HPDE6-E6E7 (cell line): ENCODE measurements around the gene DMRTB1.
"Not testable (repeated sequence)": the region's sequence is repeated elsewhere in the genome, so short reads cannot be mapped to it uniquely, and the experiment has no call there.

ENCODE experiments used
- DNase-seq: peaks from one replicate; pipeline ENCODE4 v3.0.0; 2011; ENCODE audit warnings: missing footprints; ENCODE audit errors: extremely low spot score

Gene DMRTB1

GRCh38 chr1:53459321-53460175 lies at the start of gene DMRTB1:
DMRTB1 (plus strand) TSS chr1:53459399; CDS start chr1:53459454, 55 bp downstream.
- no peak for DNase-seq

DNA sequence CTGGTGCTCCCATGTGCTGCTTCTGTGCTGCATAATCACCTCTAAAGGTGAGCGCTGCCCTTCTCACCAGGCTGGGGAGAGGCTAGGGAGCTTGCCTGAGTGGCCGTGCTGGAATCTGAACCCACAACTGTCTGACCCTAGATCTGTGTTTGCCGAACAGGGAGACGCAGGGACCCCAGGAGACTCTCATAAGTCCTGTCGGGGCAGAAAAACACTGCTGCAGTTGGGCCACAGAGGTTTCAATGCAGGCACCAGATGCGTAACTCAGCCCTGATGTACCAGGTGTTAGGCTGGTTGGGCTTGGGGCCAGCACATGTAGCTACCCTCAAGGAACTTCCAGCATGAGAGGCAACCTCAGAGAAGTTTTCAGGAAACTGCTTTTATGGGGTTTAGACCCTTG lies 49.5 kb upstream of the DMRTB1 start:
- no peak for DNase-seq

- DNase-seq = no peak
These were observed 49.1 kb upstream of the DMRTB1 start for GRCh38 chr1:53410100-53410541.

DNA sequence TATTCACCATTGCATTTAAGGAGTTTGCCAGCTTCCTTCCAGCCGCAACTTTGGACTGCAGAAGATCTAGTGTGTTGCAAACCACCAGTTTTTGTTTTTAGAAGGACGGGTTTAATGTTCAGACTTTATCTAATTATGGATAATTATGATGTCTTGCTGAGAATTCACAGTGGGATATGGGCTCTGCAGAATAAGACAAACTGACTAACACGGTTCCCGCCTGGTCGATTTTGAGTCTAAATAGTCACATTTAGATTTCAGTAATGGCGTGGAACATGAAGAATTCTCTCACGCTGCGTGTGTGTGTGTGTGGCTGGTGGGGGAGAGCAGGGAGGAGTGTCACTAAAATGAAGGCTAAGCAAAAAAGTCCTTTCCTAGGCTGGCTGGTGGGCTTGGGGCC lies 48.5 kb upstream of the DMRTB1 start:
- no peak for DNase-seq

GRCh38 chr1:53411541-53412152 lies 47.6 kb upstream of the DMRTB1 start:
- DNase-seq = no peak

DNA sequence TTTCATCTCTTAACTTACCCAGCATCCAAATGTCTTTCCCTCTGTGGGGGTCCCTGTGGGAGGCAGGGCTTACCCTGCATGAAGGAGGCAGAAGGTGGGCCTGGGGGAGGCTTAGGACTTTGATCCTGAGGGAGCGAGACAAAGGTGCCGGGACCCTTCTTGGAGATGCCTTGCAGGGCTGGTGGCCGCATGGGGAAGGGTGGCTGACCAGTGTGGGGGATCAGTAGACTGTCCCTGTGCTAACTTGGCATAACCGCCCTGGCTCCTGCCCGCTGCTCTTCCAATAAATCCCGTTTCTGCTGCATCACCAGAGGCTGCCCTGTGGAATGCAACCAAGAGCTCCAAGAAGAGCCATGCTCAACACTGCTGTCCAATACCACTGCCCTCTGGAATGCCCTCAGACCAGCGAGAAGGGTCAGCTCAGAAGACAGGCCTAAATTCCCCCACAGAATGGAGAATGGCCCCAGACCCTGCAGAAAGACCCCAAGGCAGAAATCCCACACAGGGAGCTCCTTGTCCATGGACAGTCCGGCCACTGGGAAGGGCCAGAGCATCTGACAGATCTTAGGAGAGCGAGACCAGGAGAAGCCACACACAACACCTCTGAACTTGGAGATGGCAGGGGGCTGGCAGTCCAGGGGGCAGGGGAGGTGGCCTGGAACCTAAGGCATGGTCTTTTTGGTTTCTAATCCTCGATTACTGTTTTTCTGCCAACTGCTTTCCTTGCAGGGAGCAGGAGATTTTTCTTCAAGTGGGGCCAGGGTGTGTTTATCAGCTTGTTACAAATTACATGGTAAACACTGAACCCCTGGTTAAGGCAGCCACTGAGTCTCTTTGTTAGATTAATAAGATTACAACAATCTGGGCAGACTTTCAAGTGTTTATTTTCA lies 46.7 kb upstream of the DMRTB1 start:
- DNase-seq = no peak

GRCh38 chr1:53413175-53414001 lies 45.8 kb upstream of the DMRTB1 start:
- peak; percentile 46 for DNase-seq

- no peak for DNase-seq
These were observed 44.6 kb upstream of the DMRTB1 start for GRCh38 chr1:53414632-53415031.

GRCh38 chr1:53415432-53415831 lies 43.8 kb upstream of the DMRTB1 start:
- DNase-seq = no peak

- DNase-seq = no peak
These were observed 42.9 kb upstream of the DMRTB1 start for GRCh38 chr1:53416269-53416813.

DNA sequence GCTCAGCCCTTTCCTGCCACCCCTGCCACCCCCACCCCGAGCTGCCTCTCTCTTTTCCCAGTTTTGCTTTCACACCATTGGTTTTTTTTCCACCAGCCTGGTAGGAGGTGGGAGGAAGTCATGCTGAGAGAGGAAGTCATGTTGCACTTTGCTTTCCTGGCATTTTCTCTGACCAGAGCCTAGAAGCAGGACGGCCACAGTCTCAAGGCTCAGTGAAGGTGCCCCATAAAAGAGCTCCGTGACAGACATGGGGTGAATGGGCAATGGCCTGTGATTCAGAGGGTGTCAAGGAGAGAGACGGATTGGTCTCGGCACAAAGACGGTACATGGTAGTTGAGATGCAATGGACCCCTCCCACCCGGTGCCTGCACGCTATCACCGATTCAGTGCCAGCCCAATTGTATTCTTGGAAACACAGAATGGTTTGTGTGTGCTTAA lies 42.1 kb upstream of the DMRTB1 start:
- no peak for DNase-seq

- DNase-seq = no peak
These were observed 40.2 kb upstream of the DMRTB1 start for GRCh38 chr1:53419034-53419433.

DNA sequence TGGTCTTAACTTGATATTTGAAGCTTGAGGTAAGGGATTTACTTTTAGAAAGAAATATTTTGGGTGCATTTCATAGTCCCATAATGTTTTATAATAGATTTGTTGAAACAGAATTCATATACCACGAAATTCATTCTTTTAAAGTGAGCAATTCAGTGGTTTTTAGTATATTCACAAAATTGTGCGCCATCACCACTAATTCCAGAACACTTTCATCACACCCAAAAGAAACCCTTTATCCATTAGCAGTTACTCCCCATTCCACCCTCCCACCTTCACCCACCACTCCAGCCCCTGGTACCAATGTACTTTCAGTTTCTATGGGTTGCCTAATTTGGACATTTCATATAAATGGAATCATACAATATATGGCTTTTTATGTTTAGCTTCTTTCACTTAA lies 38.9 kb upstream of the DMRTB1 start:
- DNase-seq = no peak

- no peak for DNase-seq
These were observed 38.0 kb upstream of the DMRTB1 start for GRCh38 chr1:53421208-53421607.

GRCh38 chr1:53430261-53430660 lies 28.9 kb upstream of the DMRTB1 start:
- no peak for DNase-seq

- DNase-seq = no peak
These were observed 28.4 kb upstream of the DMRTB1 start for GRCh38 chr1:53430779-53431178.

DNA sequence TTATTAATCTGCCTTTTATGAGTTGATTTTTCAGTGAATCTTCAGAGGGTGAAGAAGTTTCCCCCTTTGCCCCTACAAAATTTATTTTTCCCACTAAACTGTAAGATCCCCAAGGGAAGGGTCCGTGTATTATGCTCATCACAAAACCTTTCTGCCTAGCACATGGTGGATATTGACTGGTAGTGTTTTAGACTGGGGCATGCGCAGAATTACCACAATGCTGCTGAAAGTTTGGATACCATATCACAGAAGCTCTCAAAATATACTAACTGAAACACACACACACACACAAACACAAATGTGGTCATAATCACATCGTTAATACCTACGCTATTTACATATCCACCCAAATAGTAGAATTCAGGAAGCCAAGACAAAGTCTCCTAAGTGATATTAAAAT lies 28.0 kb upstream of the DMRTB1 start:
- no peak for DNase-seq

DNA sequence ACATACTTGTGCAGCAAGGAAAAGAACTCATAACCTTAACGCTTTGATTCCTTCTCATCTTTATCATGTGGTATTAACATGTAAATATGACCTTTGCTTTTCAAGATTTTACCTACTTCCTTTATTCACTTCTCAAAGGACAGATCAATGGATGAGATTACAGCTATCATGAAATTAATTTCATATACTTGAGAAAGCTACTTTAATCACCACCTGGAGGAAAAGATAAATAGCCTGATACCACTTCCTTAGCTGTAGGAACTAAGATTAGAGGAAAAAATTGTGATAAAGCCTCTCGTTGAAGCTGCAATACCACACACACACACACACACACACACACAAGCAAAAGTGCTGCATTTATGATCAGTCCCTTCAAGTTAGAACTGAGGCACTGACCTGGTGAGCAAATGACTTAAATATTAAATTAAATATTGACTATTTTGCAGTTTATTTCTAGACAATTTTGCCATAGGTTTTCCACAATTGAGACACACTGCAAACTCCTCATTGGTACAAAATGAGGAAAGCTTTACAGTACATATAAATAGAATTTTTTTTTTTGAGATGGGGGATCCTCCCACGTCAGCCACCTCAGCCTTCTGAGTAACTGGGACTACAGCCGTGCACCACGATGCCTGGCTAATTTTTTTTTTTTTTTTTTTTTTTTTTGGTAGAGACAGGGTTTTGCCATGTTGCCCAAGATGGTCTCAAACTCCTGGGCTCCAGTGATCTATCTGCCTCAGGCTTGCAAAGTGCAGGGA lies 27.2 kb upstream of the DMRTB1 start:
- DNase-seq = no peak

DNA sequence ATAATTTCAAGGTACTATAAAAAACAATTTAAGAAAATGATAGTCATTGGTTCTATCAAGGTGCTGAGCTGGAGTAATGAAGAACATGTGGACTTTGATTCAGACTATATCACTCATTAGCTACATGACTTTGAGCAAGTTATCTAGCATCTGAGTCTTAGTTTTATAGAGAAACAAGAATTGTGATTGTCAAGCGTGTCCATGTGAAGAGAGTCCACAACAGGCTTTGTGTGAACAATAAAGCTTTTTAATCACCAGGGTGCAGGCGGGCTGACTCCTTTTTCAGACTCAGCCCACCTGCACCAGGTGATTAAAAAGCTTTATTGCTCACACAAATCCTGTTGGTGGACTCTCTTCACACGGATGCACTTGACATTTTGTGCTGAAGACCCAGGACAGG lies 26.6 kb upstream of the DMRTB1 start:
- DNase-seq = no peak

- DNase-seq = not testable (repeated sequence)
These were observed 24.7 kb upstream of the DMRTB1 start for GRCh38 chr1:53434405-53435007.
